ENCODE results near the gene ZMYND10.

ZMYND10 gene

GRCh38 chr3:50345586-50346234, at the start of gene ZMYND10:
Gene ZMYND10 (minus strand): TSS chr3:50345732. CDS start chr3:50345579, 153 bp downstream.
- DNase-seq (ENCODE audit: insufficient read length, low spot score) (peak; percentile 81), FAIRE-seq (no peak)
- TF ChIP-seq CTCF (IDR thresholded peaks at IDR 0.05; ENCODE audit: insufficient read depth, missing control alignments) = no peak

GRCh38 chr3:50393061-50393460, 47.5 kb upstream of the ZMYND10 start:
- no peak for TF ChIP-seq CTCF (IDR thresholded peaks at IDR 0.05; ENCODE audit: insufficient read depth, missing control alignments)
- no peak for FAIRE-seq
- DNase-seq (ENCODE audit: insufficient read length, low spot score) = no peak

- FAIRE-seq = no peak
- DNase-seq (ENCODE audit: insufficient read length, low spot score) = no peak
Observed at GRCh38 chr3:50392101-50392715, 46.7 kb upstream of the ZMYND10 start.

GRCh38 chr3:50390508-50391224, 45.1 kb upstream of the ZMYND10 start:
- FAIRE-seq (no peak), DNase-seq (ENCODE audit: insufficient read length, low spot score) (no peak)
- no peak for TF ChIP-seq CTCF (IDR thresholded peaks at IDR 0.05; ENCODE audit: insufficient read depth, missing control alignments)

More at GRCh38 chr3:50392101-50392715, 46.7 kb upstream of the ZMYND10 start:
- TF ChIP-seq CTCF (IDR thresholded peaks at IDR 0.05; ENCODE audit: insufficient read depth, missing control alignments) = no peak

- FAIRE-seq (no peak), DNase-seq (ENCODE audit: insufficient read length, low spot score) (no peak)
- TF ChIP-seq CTCF (IDR thresholded peaks at IDR 0.05; ENCODE audit: insufficient read depth, missing control alignments) = no peak
Observed at GRCh38 chr3:50389414-50389767, 43.9 kb upstream of the ZMYND10 start.

- DNase-seq (ENCODE audit: insufficient read length, low spot score) (no peak), FAIRE-seq (no peak)
- no peak for TF ChIP-seq CTCF (IDR thresholded peaks at IDR 0.05; ENCODE audit: insufficient read depth, missing control alignments)
Observed at GRCh38 chr3:50388720-50389413, 43.3 kb upstream of the ZMYND10 start.

Data from D721Med (cell line).